Fibroblast of skin of left quadriceps (primary cell): ENCODE measurements around the gene PCDHGA1.

Experiments used
- DNase-seq, 2 experiments: peaks; one replicate each; pipeline ENCODE4 v3.0.0-alpha.2; 2013; ENCODE audit warnings: low read depth in 2 of 2

The PCDHGA1 gene

DNA sequence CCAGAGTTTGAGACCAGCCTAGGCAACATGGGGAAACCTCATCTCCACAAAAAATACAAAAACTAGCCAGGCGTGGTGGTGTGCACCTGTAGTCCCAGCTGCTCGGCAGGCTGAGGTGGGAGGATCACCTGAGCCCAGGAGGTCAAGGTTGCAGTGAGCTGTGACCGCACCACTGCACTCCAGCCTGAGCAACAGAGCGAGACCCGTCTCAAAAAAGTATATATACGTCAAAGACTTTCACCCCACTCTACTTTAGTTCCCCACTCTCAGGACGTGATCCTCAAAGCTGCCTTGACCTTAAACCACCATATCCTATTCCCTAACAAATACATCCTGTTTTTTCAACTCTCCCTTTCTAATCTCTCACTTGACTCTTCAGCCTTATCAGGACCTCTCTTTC, 199.6 kb downstream of the PCDHGA1 start:
- DNase-seq: no peak

DNA sequence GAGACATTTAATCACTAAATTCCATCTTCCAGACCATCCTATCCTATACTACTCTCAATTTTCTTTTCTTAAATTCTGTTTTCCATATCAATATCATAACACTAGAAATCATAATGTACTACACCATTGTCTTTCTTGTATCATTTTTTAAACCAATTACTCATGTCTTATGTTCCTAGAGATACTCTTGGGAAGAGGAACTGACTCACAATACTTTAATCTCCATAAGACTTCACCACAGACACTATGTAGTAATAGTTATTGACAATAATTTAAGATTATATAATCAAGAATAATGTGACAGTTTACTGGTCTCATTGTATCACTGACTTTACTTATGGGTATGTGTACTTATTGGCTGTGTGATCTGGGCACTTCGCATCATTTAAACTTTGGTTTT, 202.4 kb downstream of the PCDHGA1 start:
- DNase-seq: no peak

- no peak for DNase-seq
Measured at GRCh38 chr5:141533897-141534296, 203.6 kb downstream of the PCDHGA1 start.

DNA sequence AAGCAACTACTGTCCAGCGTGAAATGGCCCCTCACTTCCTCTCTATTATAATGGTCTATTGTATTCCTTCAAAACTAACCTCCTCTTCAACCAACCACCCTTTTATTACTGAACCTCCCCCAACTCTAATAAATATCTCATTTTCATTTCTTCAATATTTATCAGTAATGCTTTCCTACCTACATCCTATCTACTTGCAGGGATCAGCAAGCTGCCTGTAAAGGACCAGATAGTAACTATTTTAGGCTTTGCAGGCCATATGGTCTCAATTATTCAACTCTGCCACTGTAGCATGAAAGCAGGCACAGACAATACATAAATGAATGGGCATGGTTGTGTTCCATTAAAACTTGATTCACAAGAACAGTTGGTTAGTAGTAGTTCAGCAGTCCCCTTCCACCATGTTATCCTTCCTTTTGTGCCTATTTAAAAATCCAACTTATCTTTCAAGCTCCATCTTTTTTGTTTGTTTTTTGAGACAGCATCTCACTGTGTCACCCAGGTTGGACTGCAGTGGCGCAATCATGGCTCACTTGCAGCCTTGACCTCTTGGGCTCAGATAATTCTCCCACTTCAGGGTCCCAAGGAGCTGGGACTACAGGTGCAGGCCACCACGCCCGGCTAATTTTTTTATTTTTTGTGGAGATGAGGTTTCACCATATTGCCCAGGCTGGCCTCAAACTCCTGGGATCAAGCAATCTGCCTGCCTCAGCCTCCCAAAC, 204.3 kb downstream of the PCDHGA1 start:
- DNase-seq: no peak

GRCh38 chr5:141543053-141543452, 212.7 kb downstream of the PCDHGA1 start:
- DNase-seq: no peak

DNA sequence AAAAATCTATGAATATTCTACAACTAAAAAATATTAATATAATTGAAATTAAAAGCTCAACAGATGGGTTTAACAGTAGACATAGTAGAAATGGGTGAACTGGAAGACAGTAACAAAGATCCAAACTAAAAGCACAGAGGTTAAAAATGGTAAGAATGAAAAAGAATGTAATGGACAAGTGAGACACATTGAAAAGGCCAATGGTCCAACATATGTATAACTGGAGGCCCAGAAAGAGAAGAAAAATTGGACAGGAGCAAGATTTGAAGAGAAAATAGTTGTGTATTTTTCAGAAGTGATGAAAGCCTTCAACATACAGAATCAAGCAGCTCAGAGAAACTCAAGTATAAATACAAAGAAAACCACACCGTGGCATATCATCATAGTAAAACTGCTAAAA, 217.2 kb downstream of the PCDHGA1 start:
- DNase-seq: no peak

DNA sequence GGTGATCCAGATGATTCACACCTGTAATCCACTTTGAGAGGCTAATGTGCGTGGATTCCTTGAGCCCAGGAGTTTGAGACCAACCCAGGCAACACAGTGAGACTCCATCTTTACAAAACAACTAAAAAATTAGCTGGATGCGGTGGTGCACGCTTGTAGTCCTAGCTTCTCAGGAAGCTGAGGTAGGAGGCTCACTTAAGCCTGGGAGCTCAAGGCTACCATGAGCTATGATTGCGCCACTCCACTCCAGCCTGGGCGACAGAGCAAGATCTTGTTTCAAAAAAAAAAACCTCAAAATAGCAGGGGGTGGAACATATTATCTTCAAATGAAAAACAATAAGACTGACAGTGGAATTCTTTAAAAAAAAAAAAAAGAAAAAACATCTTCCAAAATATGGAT, 217.6 kb downstream of the PCDHGA1 start:
- DNase-seq: no peak

GRCh38 chr5:141557681-141558136, 227.4 kb downstream of the PCDHGA1 start:
- peak; percentile 98 for DNase-seq

DNA sequence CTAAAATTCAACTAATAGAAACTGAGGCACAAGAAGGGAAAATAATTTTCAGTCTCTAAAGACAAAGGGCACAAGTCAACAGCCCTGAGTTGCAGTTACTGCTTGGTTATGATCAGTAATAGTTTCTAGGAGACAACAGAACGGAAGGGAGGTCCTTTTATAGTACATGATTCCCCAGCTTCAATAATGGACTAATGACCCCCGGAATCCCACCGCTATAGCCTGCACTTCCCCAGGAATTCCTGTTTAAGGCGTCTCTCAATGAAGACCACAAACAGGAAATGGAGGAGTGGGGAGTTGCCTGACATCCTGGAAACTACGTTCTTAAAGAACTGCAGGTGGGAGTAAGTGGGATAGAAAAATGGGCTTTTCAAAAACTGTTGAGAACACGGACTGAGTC, 227.8 kb downstream of the PCDHGA1 start:
- no peak for DNase-seq

- DNase-seq: no peak
Measured at GRCh38 chr5:141559461-141559860, 229.1 kb downstream of the PCDHGA1 start.

- DNase-seq: no peak
Measured at GRCh38 chr5:141560151-141560550, 229.8 kb downstream of the PCDHGA1 start.

GRCh38 chr5:141560725-141561483, 230.6 kb downstream of the PCDHGA1 start:
- DNase-seq: peak; percentile 96 to 97
